IMR-90 (cell line): ENCODE results near the gene POFUT2. TPM values are rescaled to one million over a fixed set of nuclear protein-coding genes. Genes with fewer than 3 reads are reported as not detected.

ENCODE experiments used
- ATAC-seq: fragments of 200-7000 bp; cut with Tn5 transposase; 2 replicates; pipeline ENCODE4 v1.9.1; 2020; ENCODE audit warnings: low read depth, mild to moderate bottlenecking, moderate library complexity
- BruUV-seq: library from RNA; stranded (reverse); fragments of 400-500 nt; replicated peaks from 2 replicates; lab custom pipeline; 2021; lab: Mats Ljungman, UMichigan
- CTCF ChIA-PET: fragments of 300-600 bp; formaldehyde crosslinking; extraction: SDS; loops from one replicate; lab custom pipeline; 2021; ENCODE audit warnings: antibody characterized with exemption; lab: Yijun Ruan, JAX
- POLR2A ChIA-PET: fragments of 300-600 bp; sonication (Branson Sonifier 250); formaldehyde crosslinking; loops from one replicate; lab custom pipeline; 2022; ENCODE audit warnings: antibody characterized with exemption; ENCODE audit not compliant: unreplicated experiment; lab: Charles Lee
- DNase-seq: peaks from one replicate; pipeline ENCODE4 v3.0.0; 2013
- H2AFZ ChIP-seq: replicated peaks from 2 replicates; pipeline ENCODE3; 2013; ENCODE audit warnings: low read length, mild to moderate bottlenecking; ENCODE audit not compliant: poor library complexity
- H2AK5ac ChIP-seq: 2 replicates; pipeline ENCODE4 v1.6.1; 2013; ENCODE audit warnings: low read depth, low read length, inconsistent platforms
- H2AK9ac ChIP-seq: replicated peaks from 2 replicates; pipeline ENCODE3; 2013; ENCODE audit warnings: mild to moderate bottlenecking, low read depth, low read length, moderate library complexity; ENCODE audit not compliant: poor library complexity
- H2BK120ac ChIP-seq: 2 replicates; pipeline ENCODE4 v1.6.1; 2013; ENCODE audit warnings: low read depth, low read length, inconsistent platforms
- H2BK15ac ChIP-seq: 3 replicates; pipeline ENCODE4 v1.6.1; 2013; ENCODE audit warnings: low read depth, low read length, inconsistent platforms
- H2BK20ac ChIP-seq: 2 replicates; pipeline ENCODE4 v1.6.1; 2013; ENCODE audit warnings: low read depth, mild to moderate bottlenecking, inconsistent platforms, low read length, moderate library complexity
- H2BK5ac ChIP-seq: 2 replicates; pipeline ENCODE4 v1.6.1; 2013; ENCODE audit warnings: mild to moderate bottlenecking, low read depth, low read length, inconsistent platforms; ENCODE audit not compliant: poor library complexity, severe bottlenecking
- H3K14ac ChIP-seq: replicated peaks from 2 replicates; pipeline ENCODE4 v1.6.1; 2013; ENCODE audit warnings: low read depth, low read length, inconsistent platforms
- H3K18ac ChIP-seq: 2 replicates; pipeline ENCODE4 v1.6.1; 2013; ENCODE audit warnings: low read depth, low read length, control low read depth
- H3K23ac ChIP-seq: 2 replicates; pipeline ENCODE4 v1.6.1; 2013; ENCODE audit warnings: low read depth, low read length, inconsistent platforms
- H3K27ac ChIP-seq: 2 replicates; pipeline ENCODE4 v1.5.1; 2013; ENCODE audit warnings: mild to moderate bottlenecking, control low read depth, low read length; ENCODE audit not compliant: insufficient read depth
- H3K27me3 ChIP-seq: 2 replicates; pipeline ENCODE4 v1.6.1; 2013; ENCODE audit warnings: low read length; ENCODE audit not compliant: control insufficient read depth, insufficient read depth
- H3K36me3 ChIP-seq: 2 replicates; pipeline ENCODE4 v1.6.1; 2013; ENCODE audit warnings: low read length, mixed read lengths; ENCODE audit not compliant: control insufficient read depth, insufficient read depth
- H3K4ac ChIP-seq: 2 replicates; pipeline ENCODE4 v1.6.1; 2013; ENCODE audit warnings: low read depth, low read length, inconsistent platforms
- H3K4me1 ChIP-seq: 2 replicates; pipeline ENCODE4 v1.6.1; 2013; ENCODE audit warnings: low read length, mixed read lengths; ENCODE audit not compliant: control insufficient read depth, insufficient read depth
- H3K4me2 ChIP-seq: 2 replicates; pipeline ENCODE4 v1.6.1; 2013; ENCODE audit warnings: low read depth, mild to moderate bottlenecking, control low read depth, low read length, moderate library complexity
- H3K4me3 ChIP-seq: 2 replicates; pipeline ENCODE4 v1.5.1; 2013; ENCODE audit warnings: low read depth, mild to moderate bottlenecking, control low read depth, low read length, moderate library complexity; ENCODE audit not compliant: insufficient read depth
- H3K56ac ChIP-seq: 2 replicates; pipeline ENCODE4 v1.6.1; 2013; ENCODE audit warnings: low read length, inconsistent platforms; ENCODE audit not compliant: insufficient read depth; ENCODE audit errors: extremely low read depth
- H3K79me1 ChIP-seq, 2 experiments: 2 replicates each; pipeline ENCODE4 v1.6.1; 2013; ENCODE audit warnings: low read length in 2 of 2, inconsistent platforms in 1 of 2, low read depth in 1 of 2
- H3K9ac ChIP-seq: 2 replicates; pipeline ENCODE4 v1.6.1; 2013; ENCODE audit warnings: low read depth, low read length, control low read depth
- H3K9me1 ChIP-seq: 2 replicates; pipeline ENCODE4 v1.6.1; 2013; ENCODE audit warnings: low read length, inconsistent platforms; ENCODE audit not compliant: insufficient read depth
- H3K9me3 ChIP-seq: 2 replicates; pipeline ENCODE4 v1.6.1; 2013; ENCODE audit warnings: low read length; ENCODE audit not compliant: control insufficient read depth, insufficient read depth
- H4K20me1 ChIP-seq: 2 replicates; pipeline ENCODE4 v1.6.1; 2013; ENCODE audit warnings: low read length, inconsistent platforms; ENCODE audit not compliant: insufficient read depth
- H4K5ac ChIP-seq: 2 replicates; pipeline ENCODE4 v1.6.1; 2013; ENCODE audit warnings: mild to moderate bottlenecking, low read depth, low read length, control low read depth
- H4K8ac ChIP-seq, 2 experiments: 2 replicates each; pipeline ENCODE4 v1.6.1; 2013; ENCODE audit warnings: low read depth in 2 of 2, low read length in 2 of 2, control low read depth in 1 of 2, inconsistent platforms in 1 of 2
- H4K91ac ChIP-seq: 2 replicates; pipeline ENCODE4 v1.6.1; 2013; ENCODE audit warnings: low read depth, low read length, inconsistent platforms; ENCODE audit not compliant: insufficient read depth
- CHD1 ChIP-seq: IDR thresholded peaks from 2 replicates; pipeline ENCODE4 v1.6.1; 2012; ENCODE audit warnings: low read depth, low read length, improper control_type of control experiment
- ELK1 ChIP-seq: fragments of 150-350 bp; IDR thresholded peaks from 2 replicates; pipeline ENCODE4 v1.6.1; 2016; ENCODE audit warnings: low read depth, mild to moderate bottlenecking, low read length, moderate library complexity, borderline replicate concordance
- FOS ChIP-seq: fragments of 150-350 bp; IDR thresholded peaks from 2 replicates; pipeline ENCODE4 v1.6.1; 2016; ENCODE audit warnings: low read depth, low read length
- RAD21 ChIP-seq: IDR thresholded peaks from 2 replicates; pipeline ENCODE4 v1.6.1; 2012; ENCODE audit warnings: low read length, improper control_type of control experiment
- RFX5 ChIP-seq: IDR thresholded peaks from 2 replicates; pipeline ENCODE4 v1.8.0; 2012; ENCODE audit warnings: low read depth, mild to moderate bottlenecking, low read length, moderate library complexity
- SMC3 ChIP-seq: fragments of 150-350 bp; IDR thresholded peaks from 2 replicates; pipeline ENCODE4 v1.6.1; 2016; ENCODE audit warnings: low read depth, mild to moderate bottlenecking, antibody characterized with exemption, low read length, moderate library complexity
- WGBS, 2 experiments: methylation state at CpG; one replicate each; pipeline versions ENCODE4 v1.1.5 to v1.1.7; 2013; ENCODE audit warnings: missing lambda C conversion rate in 2 of 2; ENCODE audit not compliant: insufficient read length in 1 of 2; ENCODE audit errors: extremely low coverage in 2 of 2; 5-methylcytosine and 5-hydroxymethylcytosine counted together
- dilution Hi-C: fragments of 300-500 bp; cut with HindIII; formaldehyde crosslinking; loops from one replicate; pipeline ENCODE4 v1.14.3; 2018; ENCODE audit warnings: low sequenced_read_pairs; ENCODE audit not compliant: unreplicated experiment
- in situ Hi-C: fragments of 300-500 bp; cut with MboI; formaldehyde crosslinking; loops from 3 replicates; pipeline ENCODE4 v1.14.3; 2019; ENCODE audit warnings: low sequenced_read_pairs, inconsistent platforms, mixed read lengths
- intact Hi-C: fragments of 100-400 bp; cut with micrococcal nuclease; formaldehyde crosslinking; loops from 2 replicates; pipeline ENCODE4 v1.10.0; 2022
- polyA plus RNA-seq, 3 experiments: library from polyadenylated mRNA; depleted of rRNA; stranded (reverse); fragments of >200 nt; gene quantifications; 2 replicates each; pipeline ENCODE4 v1.2.3, GENCODE V29; 2012; ENCODE audit warnings: low replicate concordance in 1 of 3
- total RNA-seq: library from RNA; depleted of rRNA; stranded (reverse); fragments of >200 nt; gene quantifications from 2 replicates; pipeline ENCODE4 v1.2.3, GENCODE V29; 2012

Gene POFUT2
- total and polyA plus RNA-seq, 2 of the 4 experiments (the other 2 are of a cell fraction) = 18.8 to 59.3 TPM

GRCh38 chr21:45254460-45254930 is 33.2 kb downstream of the POFUT2 start:
- DNase-seq (no peak), ATAC-seq (no peak)
- no peaks in the 10 kb centered on the region for H3K79me1 ChIP-seq
- H3K4me3 ChIP-seq = no peak overlapping the region
- H2AFZ ChIP-seq = no peak overlapping the region
- no peak overlapping the region for H2BK15ac ChIP-seq
- H3K27ac ChIP-seq = no peak overlapping the region
- H3K4me2 ChIP-seq = no peak overlapping the region
- no peaks in the 10 kb centered on the region for H3K36me3 ChIP-seq
- ChIA-PET CTCF (interaction anchor here (0.8 kb wide), 1 partner anchor 89 kb away, joined by 3 read pairs; no protein-coding TSS in a partner anchor), POLR2A (no interaction called here)
- H4K91ac ChIP-seq = no peak overlapping the region
- no peak for TF ChIP-seq RAD21
- no peak for TF ChIP-seq ELK1
- no peak for TF ChIP-seq RFX5
- no peak for TF ChIP-seq SMC3
- TF ChIP-seq CHD1 = no peak
- TF ChIP-seq FOS = no peak
- H3K27me3 ChIP-seq = peaks cover 24% of the 10 kb centered on the region
- no peak overlapping the region for H3K56ac ChIP-seq
- dilution Hi-C loops (no loop called here), intact Hi-C loops (no loop called here), in situ Hi-C loops (no loop called here)
- no peak overlapping the region for H3K14ac ChIP-seq
- no peak overlapping the region for H2AK5ac ChIP-seq
- H2BK20ac ChIP-seq = no peak overlapping the region
- no peak overlapping the region for H3K23ac ChIP-seq
- H3K9me3 ChIP-seq = peaks cover 12% of the 10 kb centered on the region
- no TSS peak for BruUV-seq
- no peak overlapping the region for H2AK9ac ChIP-seq
- H2BK5ac ChIP-seq = no peak overlapping the region
- H4K20me1 ChIP-seq = no peaks in the 10 kb centered on the region
- no peak overlapping the region for H2BK120ac ChIP-seq
- no peaks in the 10 kb centered on the region for H3K9me1 ChIP-seq
- WGBS, 2 experiments = 59% methylated on average over 14 of the region's 17 CpGs; no CpG with 5 or more reads in 1 of the 2 experiments
- H3K4me1 ChIP-seq = peaks cover 4% of the 10 kb centered on the region
- no peak overlapping the region for H4K8ac ChIP-seq
- H3K18ac ChIP-seq = no peak overlapping the region
- H3K4ac ChIP-seq = no peak overlapping the region
- H4K5ac ChIP-seq = no peak overlapping the region
- H3K9ac ChIP-seq = no peak overlapping the region
